Measurements from ENCODE around the gene SEMA7A.

SEMA7A gene

DNA sequence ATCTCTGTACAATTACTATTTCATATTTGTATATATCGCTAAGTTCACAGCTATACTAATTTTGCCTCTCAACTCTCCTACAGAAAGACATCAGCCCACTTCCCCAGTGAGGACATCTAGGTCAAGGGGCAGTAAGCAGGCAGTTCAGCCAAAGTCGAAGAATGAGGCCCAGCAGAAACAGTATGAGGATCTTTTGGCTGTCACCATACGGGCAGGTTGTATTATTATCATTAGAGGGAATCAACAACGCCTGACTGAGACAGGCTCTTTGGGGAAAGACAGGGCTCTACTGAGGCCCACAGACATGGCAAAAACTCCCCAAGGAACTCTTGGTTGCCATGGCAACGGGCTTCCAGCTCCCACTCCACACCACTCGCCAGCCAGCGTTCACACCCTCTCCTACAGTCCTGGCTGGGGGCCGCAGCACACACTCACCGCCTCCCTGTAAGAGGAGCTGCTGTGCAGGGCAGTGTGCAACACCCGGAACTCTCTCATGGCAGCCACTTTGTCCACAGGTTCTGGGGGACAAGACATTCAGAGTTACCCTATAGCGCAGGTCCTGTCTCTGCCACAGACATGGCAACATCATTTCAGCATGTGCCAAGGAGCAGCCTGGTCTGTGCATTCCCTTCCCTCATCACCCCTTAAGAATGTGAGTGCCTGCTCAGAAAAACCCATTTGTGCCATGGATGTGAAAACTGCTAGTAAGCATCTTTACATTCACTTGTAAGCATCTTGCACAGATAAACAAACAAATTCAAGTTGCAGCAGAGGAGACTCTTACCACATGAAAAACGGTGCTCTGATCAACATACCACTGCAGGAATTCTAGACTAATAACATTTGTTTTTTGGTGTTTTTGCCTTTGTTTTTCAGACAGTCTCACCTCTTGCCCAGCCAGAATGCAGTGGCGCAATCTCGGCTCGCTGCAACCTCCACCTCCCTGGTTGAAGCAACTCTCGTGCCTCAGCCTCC, 18.4 kb upstream of the SEMA7A start:
- DNase-seq: no peak

GRCh38 chr15:74451322-74451721, 17.6 kb upstream of the SEMA7A start:
- no peak for DNase-seq

DNA sequence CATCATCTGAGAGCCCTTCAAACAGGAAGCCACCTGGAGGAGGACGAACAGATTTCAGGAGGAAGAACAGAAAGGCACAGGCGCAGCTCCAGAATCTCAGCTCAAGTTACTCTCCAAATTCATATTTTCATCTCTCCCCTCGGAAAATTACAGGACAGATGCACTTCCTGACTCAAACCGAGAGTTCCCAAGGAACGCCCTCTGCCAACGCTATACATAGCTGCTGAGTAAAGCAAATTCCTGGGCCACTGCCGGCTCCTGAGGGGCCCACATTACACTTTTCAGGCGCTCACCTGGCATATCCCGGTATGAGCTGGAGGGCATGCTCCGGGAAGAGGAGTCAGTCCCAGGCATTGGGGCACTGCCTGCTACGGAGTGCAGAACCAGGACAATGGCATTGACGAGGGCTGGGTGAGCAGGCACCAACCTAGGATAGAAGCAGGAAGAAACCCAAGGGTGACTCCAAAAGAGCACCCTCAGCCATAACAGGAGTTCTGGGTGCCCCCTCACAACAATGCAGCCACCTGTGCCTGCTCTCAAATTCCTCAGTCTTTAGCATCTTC, 16.0 kb upstream of the SEMA7A start:
- no peak for DNase-seq

- DNase-seq: no peak
These were observed 15.3 kb upstream of the SEMA7A start for GRCh38 chr15:74449095-74449494.

- DNase-seq: no peak
These were observed 12.3 kb upstream of the SEMA7A start for GRCh38 chr15:74445816-74446763.

DNA sequence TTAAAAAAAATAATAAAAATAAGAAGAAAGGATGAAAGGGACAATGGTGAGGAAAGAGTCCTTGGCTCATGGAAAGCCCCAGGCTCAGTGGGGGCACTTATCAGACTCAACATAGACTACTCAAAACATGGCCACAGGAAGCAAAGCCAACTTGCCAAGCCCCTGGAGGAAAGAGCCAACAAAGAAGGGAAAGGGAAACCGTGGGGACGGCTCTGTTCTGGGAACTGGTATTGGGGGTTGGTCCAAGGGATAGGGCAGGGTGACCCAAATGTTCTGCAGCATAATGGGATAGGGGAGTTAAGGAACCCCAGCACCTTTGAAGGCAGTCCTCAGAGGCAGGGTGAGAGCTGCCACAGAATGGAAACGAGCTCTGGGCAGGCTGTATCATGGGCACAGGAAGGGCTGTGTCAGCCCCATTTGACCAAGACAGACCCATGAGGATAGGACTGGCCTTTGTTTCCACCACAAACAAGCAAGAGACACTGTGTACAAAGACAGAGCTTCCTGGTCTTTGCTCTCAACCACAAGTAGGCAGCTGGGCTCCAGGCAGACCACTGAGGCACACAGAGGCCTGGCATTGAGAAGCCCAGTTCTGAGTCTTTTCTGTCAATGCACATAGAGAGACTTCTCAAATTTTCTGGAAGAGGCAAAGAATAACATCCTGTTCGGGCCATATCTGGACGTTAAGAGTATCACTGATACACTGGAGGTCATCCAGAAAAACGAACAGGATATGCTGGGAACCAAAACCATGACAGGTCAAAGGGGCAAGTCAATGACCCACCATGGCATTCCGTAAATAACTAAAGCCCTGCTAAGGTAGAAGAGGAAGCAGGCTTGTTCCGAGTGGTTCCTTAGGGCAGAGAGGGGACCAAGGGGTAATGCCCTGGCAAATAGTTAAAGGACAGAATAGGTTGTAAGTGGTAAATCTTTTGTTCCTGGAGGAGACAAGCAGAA, 10.6 kb upstream of the SEMA7A start:
- DNase-seq: no peak

DNA sequence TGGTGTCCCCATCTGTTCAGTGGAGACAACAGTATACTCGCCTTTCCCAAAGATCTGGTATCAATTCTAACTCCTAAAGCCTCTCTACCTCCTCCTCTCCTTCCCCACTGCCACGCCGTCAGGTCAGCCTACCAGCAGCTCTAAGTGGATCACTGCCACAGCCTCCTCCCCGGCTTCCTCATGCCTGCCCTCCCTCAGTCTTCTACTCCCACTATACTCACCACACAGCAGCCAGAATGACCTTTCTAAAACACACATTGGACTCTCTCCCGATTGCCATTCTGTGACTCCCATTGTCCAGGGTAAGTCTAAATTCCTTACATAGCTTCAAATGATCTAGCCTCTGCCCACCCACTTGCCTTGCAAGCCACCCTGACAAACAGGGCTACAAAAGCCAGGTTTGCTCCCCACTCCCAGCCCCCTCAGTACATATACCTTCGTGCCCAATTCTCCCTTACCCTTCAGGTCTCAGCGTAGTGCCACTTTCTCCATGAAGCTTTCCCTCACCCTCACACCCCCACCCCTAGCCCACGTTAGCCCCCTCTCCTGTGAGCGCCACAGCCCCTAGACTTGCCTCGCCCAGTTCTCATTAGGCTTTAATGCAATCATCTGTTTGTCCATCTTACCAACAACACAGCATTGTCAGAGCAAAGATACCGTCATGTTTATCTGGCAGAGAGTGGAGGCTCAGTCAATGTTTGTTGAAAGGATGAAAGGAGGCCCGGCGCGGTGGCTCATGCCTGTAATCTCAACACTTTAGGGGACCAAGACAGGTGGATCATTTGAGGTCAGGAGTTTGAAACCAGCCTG, 9.5 kb upstream of the SEMA7A start:
- DNase-seq: no peak

DNA sequence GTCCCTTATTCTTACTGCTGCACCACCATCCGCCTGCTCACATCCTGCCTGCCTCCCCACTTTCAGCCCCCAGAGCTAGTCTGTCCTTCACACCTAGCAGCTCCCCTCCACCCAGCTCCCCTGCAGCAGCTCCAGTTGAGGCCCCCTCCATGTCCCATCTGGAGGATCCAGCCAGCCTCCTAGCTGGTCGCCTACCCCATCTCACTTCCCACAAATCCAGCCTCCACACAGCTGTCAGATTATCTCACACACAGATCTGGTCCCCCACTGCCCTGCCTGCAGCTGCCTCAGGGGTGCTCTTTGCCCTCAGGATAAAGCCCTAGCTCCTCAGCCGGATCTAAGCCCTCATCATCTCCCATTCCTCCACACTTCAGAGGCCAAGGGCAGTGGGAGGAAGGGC, 8.8 kb upstream of the SEMA7A start:
- no peak for DNase-seq

DNA sequence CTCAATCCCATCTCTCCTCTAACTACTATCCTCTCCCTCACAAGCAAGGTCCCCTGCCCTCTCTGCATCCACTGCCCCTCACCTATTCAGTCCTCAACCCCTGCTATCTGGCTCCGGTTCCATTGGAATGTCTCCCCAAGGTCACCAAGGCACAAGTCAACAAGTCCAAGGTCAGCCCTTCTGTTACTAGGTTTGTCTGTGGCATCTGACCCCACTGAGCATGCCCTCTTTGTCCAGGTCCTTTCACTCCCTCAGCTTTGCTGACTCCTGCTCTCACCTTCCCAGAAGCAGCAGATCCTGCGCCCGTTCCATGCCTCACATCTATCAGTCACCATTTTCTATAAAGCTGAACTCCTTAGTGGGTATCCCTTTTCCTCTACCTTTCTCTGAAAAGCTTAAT, 8.3 kb upstream of the SEMA7A start:
- no peak for DNase-seq

DNA sequence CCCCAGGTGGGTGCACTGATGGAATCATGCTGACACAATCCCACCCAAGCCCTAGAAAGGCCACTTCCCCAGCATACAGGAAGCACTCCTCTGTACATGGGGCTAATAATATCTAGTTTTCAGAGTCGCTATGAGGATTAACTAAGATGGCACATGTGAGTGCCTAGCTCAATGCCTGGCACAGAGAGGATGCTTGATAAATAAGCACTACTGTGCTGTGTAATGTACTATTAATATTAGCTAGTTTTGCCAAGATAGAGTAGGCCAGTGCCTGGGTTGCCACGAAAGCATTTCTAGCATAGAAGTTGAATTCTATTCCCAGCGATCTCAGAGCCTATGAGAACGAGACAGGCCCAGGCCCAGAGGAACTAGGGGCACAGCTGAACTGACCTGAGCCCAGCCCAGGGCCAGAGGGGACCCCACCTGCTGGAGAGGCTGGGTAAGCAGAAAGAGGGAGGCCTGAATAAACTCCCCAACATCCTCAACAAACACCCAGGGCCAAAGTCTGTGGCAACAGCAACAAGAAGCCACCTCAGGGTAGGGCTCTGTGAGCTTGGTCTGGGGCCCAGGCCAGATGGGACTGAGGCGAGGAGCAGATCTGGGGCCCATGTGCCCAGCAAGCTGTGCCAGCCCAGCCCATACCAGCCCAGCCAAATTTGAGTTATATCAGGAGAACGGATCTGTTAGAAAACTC, 7.6 kb upstream of the SEMA7A start:
- DNase-seq: no peak

GRCh38 chr15:74438721-74439316, 5.1 kb upstream of the SEMA7A start:
- peak; percentile 49 to 74 (median 57) for DNase-seq

- DNase-seq: no peak
These were observed 4.4 kb upstream of the SEMA7A start for GRCh38 chr15:74438206-74438605.

DNA sequence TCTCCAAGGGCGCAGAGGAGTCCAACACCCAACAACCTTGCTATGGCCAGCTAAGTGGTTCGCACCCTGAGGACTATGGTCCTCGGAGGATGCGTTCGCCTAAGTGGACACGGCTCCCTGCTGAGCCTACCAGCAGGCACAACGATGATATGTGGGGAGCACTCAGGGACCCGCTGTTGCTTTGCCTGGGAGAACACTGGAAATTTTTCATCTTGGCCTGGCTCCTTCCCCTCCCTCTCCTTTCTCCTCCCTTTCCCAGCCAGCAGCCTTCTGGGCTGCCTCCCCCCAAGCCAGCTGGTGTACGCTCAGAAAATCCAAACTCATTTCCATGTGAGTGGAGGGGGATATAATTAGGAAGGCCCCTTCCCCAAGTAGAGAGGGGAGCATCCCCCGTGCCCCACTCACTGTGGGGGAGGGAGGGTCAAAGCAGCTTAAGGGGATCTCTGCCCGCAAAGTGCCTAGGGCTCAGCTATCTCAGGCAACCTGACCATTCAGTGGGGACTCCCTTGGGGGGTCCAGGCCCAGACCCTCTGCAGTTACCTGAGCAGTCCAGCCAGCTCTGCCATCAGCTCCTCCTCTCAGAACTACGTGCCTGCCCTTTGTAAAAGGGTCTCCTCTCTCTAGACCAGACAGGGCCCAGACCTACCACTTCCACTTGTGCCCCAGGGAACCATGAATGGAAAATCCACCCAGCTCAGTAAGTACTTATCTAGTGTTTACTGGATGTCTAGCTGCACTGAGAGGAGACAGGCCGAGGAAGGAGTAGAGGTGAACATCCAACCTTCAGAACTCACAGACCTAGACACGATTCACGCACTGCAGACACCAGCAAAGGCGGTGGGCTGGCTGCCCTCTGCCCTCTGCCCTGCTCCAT, 742 bp upstream of the SEMA7A start:
- DNase-seq: no peak

DNA sequence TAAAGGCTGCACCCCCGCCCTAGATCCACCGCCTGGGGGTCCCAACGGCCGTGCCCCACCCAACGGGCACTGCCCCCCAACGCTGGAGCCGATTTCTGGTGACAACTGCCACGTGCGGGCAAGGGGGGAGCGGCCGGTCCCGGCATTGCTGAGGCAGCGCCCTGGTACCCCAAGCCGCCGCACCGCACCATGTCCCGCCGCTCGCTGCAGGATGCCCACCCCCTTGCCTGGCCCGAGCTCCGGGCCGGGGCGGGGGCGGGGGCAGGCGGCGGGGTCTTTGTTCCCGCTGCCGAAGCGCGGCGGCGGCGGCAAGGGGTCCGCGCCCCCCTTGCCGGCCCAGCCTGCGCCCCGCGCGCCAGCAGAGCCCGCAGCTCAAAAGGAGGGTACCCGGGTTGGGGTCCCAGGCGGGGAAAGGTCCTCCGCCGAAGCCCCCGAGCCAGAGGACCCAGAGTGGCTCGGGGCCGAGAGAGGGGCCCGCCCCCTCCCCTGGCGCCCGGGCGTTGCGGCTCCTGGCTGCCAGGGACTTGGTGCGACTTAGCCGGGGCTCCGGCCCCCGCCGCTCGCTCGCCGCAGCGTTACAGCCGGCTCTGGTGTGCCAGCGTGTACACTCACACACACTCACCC, 678 bp downstream of the SEMA7A start:
- no peak for DNase-seq

DNA sequence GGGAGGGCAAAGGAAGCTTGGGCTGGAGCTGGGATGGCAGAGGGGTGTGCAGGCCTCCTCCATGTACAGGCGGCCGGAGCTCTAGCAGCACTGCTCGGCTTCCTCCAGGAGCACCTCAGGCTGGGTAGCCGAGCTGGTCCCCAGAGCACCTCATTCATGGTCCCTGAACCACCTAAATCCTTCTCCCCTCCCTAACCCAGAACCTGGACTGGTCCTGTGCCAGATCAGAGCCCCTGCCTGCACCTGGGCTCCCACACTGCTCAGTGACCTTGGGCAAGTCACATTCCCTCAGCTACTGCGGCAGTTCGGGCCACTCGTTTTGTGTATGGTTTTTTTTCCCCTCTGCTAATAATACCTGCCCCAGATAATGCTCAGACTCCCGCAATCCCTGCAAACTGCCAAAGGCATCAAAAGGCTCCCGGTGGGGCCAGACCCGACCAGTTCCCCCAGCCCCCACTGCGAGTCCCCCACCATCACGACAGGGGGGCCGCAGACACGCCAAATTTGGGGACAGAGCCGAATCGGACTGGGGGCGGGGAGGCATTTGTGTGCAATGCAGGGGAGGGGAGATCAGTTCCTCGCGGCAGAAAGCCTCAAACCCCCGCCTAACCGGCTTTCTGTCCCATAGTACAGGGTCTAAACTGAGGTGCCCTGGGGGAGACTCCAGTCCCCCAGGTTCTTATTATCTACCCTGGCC, 1.3 kb downstream of the SEMA7A start:
- no peak for DNase-seq

DNA sequence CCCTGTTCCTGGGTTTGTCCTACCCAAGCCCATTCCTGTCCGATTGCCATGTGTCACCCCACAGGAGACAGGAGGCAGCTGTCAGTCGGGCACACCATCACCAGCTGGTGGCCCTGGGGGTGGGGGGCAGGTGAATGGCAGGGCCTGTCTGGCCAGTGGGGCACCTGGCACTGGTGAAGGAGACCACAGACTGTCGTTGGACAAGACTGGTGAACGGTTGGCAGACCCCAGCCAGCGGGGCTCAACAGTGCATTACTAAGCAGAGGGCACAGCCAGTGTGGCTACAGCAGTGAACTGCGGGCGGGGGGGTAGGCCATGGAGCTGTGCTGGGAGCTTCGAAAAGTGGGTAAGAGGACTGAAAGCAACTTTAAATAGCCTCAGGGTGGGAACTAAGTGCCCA, 2.1 kb downstream of the SEMA7A start:
- DNase-seq: no peak

DNA sequence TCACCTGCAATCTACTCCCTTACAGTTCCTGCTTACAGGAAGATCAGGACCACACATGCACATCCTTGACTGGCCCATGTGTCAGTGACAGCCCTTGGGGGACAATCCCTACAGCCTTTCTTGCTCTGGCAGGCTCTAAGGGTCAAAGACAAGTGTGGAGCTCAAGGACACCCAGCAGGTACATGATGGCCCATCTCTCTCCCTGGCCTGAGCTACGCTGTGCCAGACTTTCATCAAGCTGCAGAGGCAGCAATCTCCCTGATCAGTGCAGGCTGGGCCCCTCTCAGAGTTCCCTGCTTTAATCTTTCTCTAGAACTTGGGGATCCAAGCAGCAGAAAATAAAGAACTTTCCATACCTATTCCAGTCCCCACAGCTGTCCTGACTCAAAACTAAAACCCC, 2.6 kb downstream of the SEMA7A start:
- no peak for DNase-seq

DNA sequence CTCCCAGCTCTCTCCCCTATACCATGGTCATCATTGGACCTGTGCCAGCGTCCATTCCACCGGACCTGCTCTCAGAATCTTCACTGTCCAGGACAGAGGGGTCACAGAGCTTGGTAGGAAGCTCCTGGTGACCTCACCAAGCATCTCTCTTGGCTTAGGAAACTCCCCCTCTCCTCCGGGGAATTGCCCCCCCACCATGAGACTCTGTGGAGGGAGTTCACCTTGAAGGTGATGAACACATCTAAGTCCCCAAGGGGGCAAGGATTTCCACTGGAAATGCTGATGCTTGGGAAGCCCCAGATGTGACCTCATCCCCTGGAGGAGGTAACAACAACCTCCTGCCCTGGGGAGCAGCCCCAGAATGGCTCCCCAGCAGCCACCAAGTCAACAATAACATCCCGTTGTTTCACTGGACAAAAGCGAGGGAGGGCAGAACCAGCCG, 3.2 kb downstream of the SEMA7A start:
- DNase-seq: no peak

All from stimulated activated naive CD4-positive, alpha-beta T cell (primary cell).